ENCODE data around the gene DCP1B.

DNA sequence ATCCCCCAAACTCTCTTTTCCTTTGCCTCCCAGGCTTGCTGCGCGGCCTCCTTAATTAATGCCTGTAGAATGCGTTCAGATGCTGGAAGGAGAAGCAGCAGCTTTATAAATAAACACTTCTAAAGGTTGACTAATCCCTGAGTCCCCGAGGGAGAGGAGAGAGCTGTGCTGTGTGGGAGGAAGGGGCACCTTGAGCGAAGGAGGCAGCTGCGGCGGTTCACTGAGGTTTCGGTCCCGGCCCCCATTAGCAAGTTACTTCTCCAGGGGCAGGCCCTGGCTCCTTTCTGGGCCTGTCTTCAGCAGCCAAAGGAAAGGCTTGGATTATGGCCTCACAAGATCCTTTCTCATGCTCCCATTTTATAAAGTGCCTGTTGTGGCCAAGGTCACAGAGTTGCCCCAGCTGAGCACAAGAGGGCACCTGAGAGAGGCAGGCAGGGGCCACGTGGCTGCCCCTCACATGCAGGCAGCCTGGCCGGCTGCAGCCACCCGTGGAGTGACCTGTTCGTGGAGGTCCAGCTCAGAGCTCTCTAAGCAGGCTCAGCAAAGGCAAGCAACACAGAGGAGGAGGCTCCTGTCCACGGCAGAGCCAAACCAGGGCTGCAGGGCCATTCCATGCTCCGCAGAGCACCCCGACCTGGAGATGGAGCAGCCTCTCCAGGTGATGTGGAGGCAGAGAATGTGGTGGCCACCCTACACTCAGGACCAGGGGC is 70.8 kb downstream of the DCP1B start:
- TF ChIP-seq, protein P1, sequence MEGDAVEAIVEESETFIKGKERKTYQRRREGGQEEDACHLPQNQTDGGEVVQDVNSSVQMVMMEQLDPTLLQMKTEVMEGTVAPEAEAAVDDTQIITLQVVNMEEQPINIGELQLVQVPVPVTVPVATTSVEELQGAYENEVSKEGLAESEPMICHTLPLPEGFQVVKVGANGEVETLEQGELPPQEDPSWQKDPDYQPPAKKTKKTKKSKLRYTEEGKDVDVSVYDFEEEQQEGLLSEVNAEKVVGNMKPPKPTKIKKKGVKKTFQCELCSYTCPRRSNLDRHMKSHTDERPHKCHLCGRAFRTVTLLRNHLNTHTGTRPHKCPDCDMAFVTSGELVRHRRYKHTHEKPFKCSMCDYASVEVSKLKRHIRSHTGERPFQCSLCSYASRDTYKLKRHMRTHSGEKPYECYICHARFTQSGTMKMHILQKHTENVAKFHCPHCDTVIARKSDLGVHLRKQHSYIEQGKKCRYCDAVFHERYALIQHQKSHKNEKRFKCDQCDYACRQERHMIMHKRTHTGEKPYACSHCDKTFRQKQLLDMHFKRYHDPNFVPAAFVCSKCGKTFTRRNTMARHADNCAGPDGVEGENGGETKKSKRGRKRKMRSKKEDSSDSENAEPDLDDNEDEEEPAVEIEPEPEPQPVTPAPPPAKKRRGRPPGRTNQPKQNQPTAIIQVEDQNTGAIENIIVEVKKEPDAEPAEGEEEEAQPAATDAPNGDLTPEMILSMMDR (IDR thresholded peaks at IDR 0.05; ENCODE audit: insufficient read depth, low read length, poor library complexity, severe bottlenecking): no peak
- no peak for TF ChIP-seq EZH2phosphoT487 (conservative IDR thresholded peaks at IDR 0.05; ENCODE audit: low read length)

Measured in SU-DHL-6 (cell line).